ENCODE data around the gene TMEM203. TPM values are rescaled to one million over a fixed set of nuclear protein-coding genes. Genes with fewer than 3 reads are reported as not detected.

Gene TMEM203
- total and polyA plus RNA-seq, 2 of the 13 experiments (the other 11 are each of a cell fraction or from before 2014, with no cell fraction given): 23.4 to 36.7 TPM

GRCh38 chr9:137247135-137247915, 41.9 kb upstream of the TMEM203 start (continued):
- no peak for TF ChIP-seq KIAA2018 (CRISPR knock-in tag; IDR thresholded peaks at IDR 0.05; ENCODE audit: borderline replicate concordance)
- TF ChIP-seq SAP130 (CRISPR knock-in tag; IDR thresholded peaks at IDR 0.05; ENCODE audit: low read depth): peak; percentile 2; the same call in 1 of the 2 replicates
- no peak for TF ChIP-seq SIX1 (CRISPR knock-in tag; IDR thresholded peaks at IDR 0.05; ENCODE audit: borderline replicate concordance)
- TF ChIP-seq ZNF205 (CRISPR knock-in tag; IDR thresholded peaks at IDR 0.05): no peak
- peak; percentile 68 for TF ChIP-seq AGO1 (IDR thresholded peaks at IDR 0.05; ENCODE audit: low read depth, low read length, poor library complexity, severe bottlenecking)
- no peak for TF ChIP-seq NFIB (CRISPR knock-in tag; IDR thresholded peaks at IDR 0.05; ENCODE audit: borderline replicate concordance)
- TF ChIP-seq U2AF2 (IDR thresholded peaks at IDR 0.05; ENCODE audit: low read depth, low read length): no peak
- no peak for TF ChIP-seq ZBTB10 (CRISPR knock-in tag; IDR thresholded peaks at IDR 0.05; ENCODE audit: borderline replicate concordance)
- peak; percentile 42; the same call in 1 of the 2 replicates for TF ChIP-seq ZFY (CRISPR knock-in tag; IDR thresholded peaks at IDR 0.05)
- TF ChIP-seq GATA4 (IDR thresholded peaks at IDR 0.05; ENCODE audit: borderline replicate concordance, low read depth): no peak
- no peak for TF ChIP-seq HOXA7 (CRISPR knock-in tag; IDR thresholded peaks at IDR 0.05)
- TF ChIP-seq ZBTB25 (CRISPR knock-in tag; IDR thresholded peaks at IDR 0.05): no peak
- TF ChIP-seq RFX5 (IDR thresholded peaks at IDR 0.05; ENCODE audit: low read depth, low read length): no peak
- TF ChIP-seq ZNF44 (CRISPR knock-in tag; IDR thresholded peaks at IDR 0.05): no peak
- TF ChIP-seq ZGPAT (CRISPR knock-in tag; IDR thresholded peaks at IDR 0.05): no peak
- TF ChIP-seq PRMT3 (CRISPR knock-in tag; IDR thresholded peaks at IDR 0.05; ENCODE audit: borderline replicate concordance, low read depth): no peak
